Measurements from ENCODE around the gene EFCAB11. TPM values are rescaled to one million over a fixed set of nuclear protein-coding genes. Genes with fewer than 3 reads are reported as not detected.

Gene EFCAB11
- total RNA-seq, 2 donors from 2014 or later = 8.2 to 9.6 TPM

- Histone ChIP-seq H3K36me3 (no peaks in the 10 kb centered on the region), H3K27me3 (replicated peaks; ENCODE audit: insufficient read depth) (no peaks in the 10 kb centered on the region), H3K4me3 (no peak overlapping the region), H3K27ac (no peak overlapping the region), H3K9me3 (no peaks in the 10 kb centered on the region), H3K4me1 (replicated peaks) (no peaks in the 10 kb centered on the region)
- TF ChIP-seq POLR2AphosphoS5 (IDR thresholded peaks at IDR 0.05) (no peak), CTCF (IDR thresholded peaks at IDR 0.05) (no peak), POLR2A (IDR thresholded peaks at IDR 0.05) (no peak)
- no peak for DNase-seq (ENCODE audit: low spot score)
- intact Hi-C loops (cut with DNase I) = no loop called here
- WGBS = 40% methylated on average over 1 of the region's 1 CpG
Measured at GRCh38 chr14:89851106-89851505, 103.4 kb downstream of the EFCAB11 start.

GRCh38 chr14:89849931-89850330 lies 104.6 kb downstream of the EFCAB11 start:
- Histone ChIP-seq H3K36me3 (no peaks in the 10 kb centered on the region), H3K27ac (no peak overlapping the region), H3K9me3 (no peaks in the 10 kb centered on the region), H3K4me1 (replicated peaks) (no peaks in the 10 kb centered on the region), H3K27me3 (replicated peaks; ENCODE audit: insufficient read depth) (no peaks in the 10 kb centered on the region), H3K4me3 (no peak overlapping the region)
- intact Hi-C loops (cut with DNase I) = no loop called here
- TF ChIP-seq CTCF (IDR thresholded peaks at IDR 0.05) = no peak
- no peak for TF ChIP-seq POLR2AphosphoS5 (IDR thresholded peaks at IDR 0.05)
- no peak for TF ChIP-seq POLR2A (IDR thresholded peaks at IDR 0.05)
- no peak for DNase-seq (ENCODE audit: low spot score)
- WGBS = 83% methylated on average over 1 of the region's 1 CpG

GRCh38 chr14:89848165-89848564 lies 106.4 kb downstream of the EFCAB11 start:
- DNase-seq (ENCODE audit: low spot score) = no peak
- Histone ChIP-seq H3K9me3 (no peaks in the 10 kb centered on the region), H3K4me3 (no peak overlapping the region), H3K27ac (no peak overlapping the region), H3K27me3 (replicated peaks; ENCODE audit: insufficient read depth) (no peaks in the 10 kb centered on the region), H3K4me1 (replicated peaks) (no peaks in the 10 kb centered on the region), H3K36me3 (no peaks in the 10 kb centered on the region)
- intact Hi-C loops (cut with DNase I) = no loop called here
- TF ChIP-seq POLR2AphosphoS5 (IDR thresholded peaks at IDR 0.05) (no peak), POLR2A (IDR thresholded peaks at IDR 0.05) (no peak), CTCF (IDR thresholded peaks at IDR 0.05) (no peak)
- WGBS = 75% methylated on average over 2 of the region's 2 CpGs

GRCh38 chr14:89845346-89845745 lies 109.2 kb downstream of the EFCAB11 start:
- Histone ChIP-seq H3K4me3 (no peak overlapping the region), H3K27me3 (replicated peaks; ENCODE audit: insufficient read depth) (no peaks in the 10 kb centered on the region), H3K27ac (no peak overlapping the region), H3K9me3 (no peaks in the 10 kb centered on the region), H3K4me1 (replicated peaks) (no peaks in the 10 kb centered on the region), H3K36me3 (no peaks in the 10 kb centered on the region)
- 73% methylated on average over 5 of the region's 5 CpGs for WGBS
- intact Hi-C loops (cut with DNase I) = no loop called here
- no peak for DNase-seq (ENCODE audit: low spot score)
- TF ChIP-seq POLR2AphosphoS5 (IDR thresholded peaks at IDR 0.05) = no peak
- TF ChIP-seq CTCF (IDR thresholded peaks at IDR 0.05) = no peak
- TF ChIP-seq POLR2A (IDR thresholded peaks at IDR 0.05) = no peak

- TF ChIP-seq POLR2A (IDR thresholded peaks at IDR 0.05) (no peak), POLR2AphosphoS5 (IDR thresholded peaks at IDR 0.05) (no peak), CTCF (IDR thresholded peaks at IDR 0.05) (no peak)
- H3K9me3 ChIP-seq = no peaks in the 10 kb centered on the region
- intact Hi-C loops (cut with DNase I) = no loop called here
- H3K27me3 ChIP-seq (replicated peaks; ENCODE audit: insufficient read depth) = no peaks in the 10 kb centered on the region
- DNase-seq (ENCODE audit: low spot score) = no peak
- WGBS = 93% methylated on average over 1 of the region's 1 CpG
- H3K27ac ChIP-seq = no peak overlapping the region
- no peaks in the 10 kb centered on the region for H3K36me3 ChIP-seq
- no peaks in the 10 kb centered on the region for H3K4me1 ChIP-seq (replicated peaks)
- H3K4me3 ChIP-seq = no peak overlapping the region
Measured at GRCh38 chr14:89844508-89844907, 110.0 kb downstream of the EFCAB11 start.
